HuH-7 (cell line): Measurements from ENCODE around the gene SOWAHB.

Source experiments
- DNase-seq: peaks from one replicate; pipeline ENCODE4 v3.0.0; 2011; ENCODE audit warnings: low spot score

Gene SOWAHB

GRCh38 chr4:76851375-76851774, 46.6 kb downstream of the SOWAHB start:
- DNase-seq: no peak

GRCh38 chr4:76850010-76850441, 47.9 kb downstream of the SOWAHB start:
- no peak for DNase-seq
